T-helper 1 cell (primary cell): ENCODE data around the gene LRBA.
A peak's percentile ranks its signal among the peaks of the same experiment; 100 is the strongest.
"Not testable (repeated sequence)": the region's sequence is repeated elsewhere in the genome, so short reads cannot be mapped to it uniquely, and the experiment has no call there.

Experiments
- DNase-seq, 5 donors: peaks; one replicate each; pipeline ENCODE4 v3.0.0-alpha.2; 2012 to 2020

The LRBA gene

GRCh38 chr4:151015459-151016347 is 619 bp upstream of the LRBA start:
- peak; percentile 70 to 86 (median 72) for DNase-seq

GRCh38 chr4:151013944-151014343 is 1.1 kb downstream of the LRBA start:
- no peak for DNase-seq

- no peak for DNase-seq
These were observed 1.6 kb downstream of the LRBA start for GRCh38 chr4:151013491-151013890.

- DNase-seq, result no peak
These were observed 2.3 kb downstream of the LRBA start for GRCh38 chr4:151012820-151013219.

- DNase-seq, result no peak
These were observed 2.7 kb downstream of the LRBA start for GRCh38 chr4:151012376-151012775.

- no peak for DNase-seq
These were observed 10.9 kb downstream of the LRBA start for GRCh38 chr4:151004222-151004621.

GRCh38 chr4:151000747-151001429 is 14.2 kb downstream of the LRBA start:
- no peak for DNase-seq

GRCh38 chr4:150999086-150999485 is 16.0 kb downstream of the LRBA start:
- no peak for DNase-seq

GRCh38 chr4:150997141-150997540 is 17.9 kb downstream of the LRBA start:
- DNase-seq, result no peak

GRCh38 chr4:150994721-150995120 is 20.4 kb downstream of the LRBA start:
- DNase-seq, result no peak

- DNase-seq, result not testable (repeated sequence)
These were observed 21.5 kb downstream of the LRBA start for GRCh38 chr4:150993577-150993976.

GRCh38 chr4:150990993-150991392 is 24.1 kb downstream of the LRBA start:
- no peak for DNase-seq

- DNase-seq, result no peak
These were observed 24.8 kb downstream of the LRBA start for GRCh38 chr4:150990250-150990649.

- DNase-seq, result no peak
These were observed 26.8 kb downstream of the LRBA start for GRCh38 chr4:150988238-150988637.

GRCh38 chr4:150987204-150987603 is 27.9 kb downstream of the LRBA start:
- DNase-seq, result no peak

- DNase-seq, result no peak
These were observed 29.0 kb downstream of the LRBA start for GRCh38 chr4:150986085-150986484.

GRCh38 chr4:150983851-150984250 is 31.2 kb downstream of the LRBA start:
- DNase-seq, result no peak

- no peak for DNase-seq
These were observed 32.4 kb downstream of the LRBA start for GRCh38 chr4:150982557-150983233.

GRCh38 chr4:150978738-150979575 is 36.1 kb downstream of the LRBA start:
- no peak for DNase-seq

- no peak for DNase-seq
These were observed 38.5 kb downstream of the LRBA start for GRCh38 chr4:150976478-150977118.

GRCh38 chr4:150974750-150975149 is 40.3 kb downstream of the LRBA start:
- no peak for DNase-seq

GRCh38 chr4:150974252-150974640 is 40.8 kb downstream of the LRBA start:
- DNase-seq, result no peak
